Measurements from ENCODE around the gene GNE.
A peak's percentile ranks its signal among the peaks of the same experiment; 100 is the strongest.
"Not testable (repeated sequence)": the region's sequence is repeated elsewhere in the genome, so short reads cannot be mapped to it uniquely, and the experiment has no call there.

GNE gene

GRCh38 chr9:36284226-36284625 is 26.0 kb upstream of the GNE start:
- H3K4me3 ChIP-seq (replicated peaks; ENCODE audit: low read depth, low read length), result no peak overlapping the region
- TF ChIP-seq CTCF (IDR thresholded peaks at IDR 0.05; ENCODE audit: low read depth, low read length, missing control alignments), result no peak
- no peak for DNase-seq (ENCODE audit: extremely low read depth, low read depth)

GRCh38 chr9:36282275-36282674 is 24.0 kb upstream of the GNE start:
- no peak overlapping the region for H3K4me3 ChIP-seq (replicated peaks; ENCODE audit: low read depth, low read length)
- DNase-seq (ENCODE audit: extremely low read depth, low read depth), result no peak
- TF ChIP-seq CTCF (IDR thresholded peaks at IDR 0.05; ENCODE audit: low read depth, low read length, missing control alignments), result no peak

GRCh38 chr9:36280989-36281388 is 22.7 kb upstream of the GNE start:
- no peak for DNase-seq (ENCODE audit: extremely low read depth, low read depth)
- TF ChIP-seq CTCF (IDR thresholded peaks at IDR 0.05; ENCODE audit: low read depth, low read length, missing control alignments), result no peak
- H3K4me3 ChIP-seq (replicated peaks; ENCODE audit: low read depth, low read length), result no peak overlapping the region

- no peak overlapping the region for H3K4me3 ChIP-seq (replicated peaks; ENCODE audit: low read depth, low read length)
- TF ChIP-seq CTCF (IDR thresholded peaks at IDR 0.05; ENCODE audit: low read depth, low read length, missing control alignments), result no peak
- no peak for DNase-seq (ENCODE audit: extremely low read depth, low read depth)
These were observed 20.0 kb upstream of the GNE start for GRCh38 chr9:36278243-36278642.

GRCh38 chr9:36276781-36277181 is 18.5 kb upstream of the GNE start:
- peak overlapping the region; percentile 25 for H3K4me3 ChIP-seq (replicated peaks; ENCODE audit: low read depth, low read length)
- no peak for TF ChIP-seq CTCF (IDR thresholded peaks at IDR 0.05; ENCODE audit: low read depth, low read length, missing control alignments)
- DNase-seq (ENCODE audit: extremely low read depth, low read depth), result peak; percentile 67

- peak overlapping the region; percentile 25 for H3K4me3 ChIP-seq (replicated peaks; ENCODE audit: low read depth, low read length)
- TF ChIP-seq CTCF (IDR thresholded peaks at IDR 0.05; ENCODE audit: low read depth, low read length, missing control alignments), result no peak
- no peak for DNase-seq (ENCODE audit: extremely low read depth, low read depth)
These were observed 18.0 kb upstream of the GNE start for GRCh38 chr9:36276254-36276653.

GRCh38 chr9:36275060-36275459 is 16.8 kb upstream of the GNE start:
- H3K4me3 ChIP-seq (replicated peaks; ENCODE audit: low read depth, low read length), result no peak overlapping the region
- no peak for DNase-seq (ENCODE audit: extremely low read depth, low read depth)
- no peak for TF ChIP-seq CTCF (IDR thresholded peaks at IDR 0.05; ENCODE audit: low read depth, low read length, missing control alignments)

- DNase-seq (ENCODE audit: extremely low read depth, low read depth); H3K4me3 ChIP-seq (replicated peaks; ENCODE audit: low read depth, low read length): not testable (repeated sequence)
These were observed 15.1 kb upstream of the GNE start for GRCh38 chr9:36273354-36273753.

Measured in HFF-Myc (cell line).